Measurements from ENCODE around the gene TWIST2. TPM values are rescaled to one million over a fixed set of nuclear protein-coding genes. Genes with fewer than 3 reads are reported as not detected.

TWIST2 gene
- total RNA-seq, 4 donors from 2014 or later: 37.4 to 51.6 (median 47.4) TPM

DNA sequence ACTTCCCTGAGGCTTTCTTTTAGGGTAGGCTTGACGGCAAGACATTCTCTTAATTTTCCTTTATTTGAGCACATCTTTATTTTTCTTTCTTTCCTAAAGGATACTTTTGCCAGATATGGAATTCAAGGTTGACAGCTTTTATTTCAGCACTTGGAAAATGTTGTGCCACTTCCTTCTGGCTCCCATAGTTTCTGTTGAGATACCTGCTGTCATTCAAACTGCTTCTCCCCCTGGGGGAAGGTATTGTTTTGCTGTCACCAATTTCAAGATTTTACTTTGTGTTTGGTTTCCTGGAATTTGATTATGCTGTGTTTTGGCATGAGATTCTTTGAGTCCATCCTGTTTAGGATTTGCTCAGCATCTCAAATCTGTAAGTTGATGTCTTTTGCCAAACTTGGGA is 39.1 kb upstream of the TWIST2 start:
- Histone ChIP-seq H3K27me3 (no peaks in the 10 kb centered on the region), H3K4me3 (no peak overlapping the region), H3K4me1 (peaks cover 0 to 5% (median 3%) of the 10 kb centered on the region in 4 donors), H3K36me3 (no peaks in the 10 kb centered on the region), H3K9me3 (peaks cover 0 to 21% (median 10%) of the 10 kb centered on the region in 4 donors), H3K27ac (replicated peaks in 1 of 4) (no peak overlapping the region)
- no peak for DNase-seq (ENCODE audit: extremely low spot score)
- WGBS: 85% methylated on average over 1 of the region's 1 CpG
- TF ChIP-seq EP300 (IDR thresholded peaks at IDR 0.05) (no peak), POLR2A (IDR thresholded peaks at IDR 0.05; ENCODE audit: low read depth) (no peak), POLR2AphosphoS5 (IDR thresholded peaks at IDR 0.05) (no peak)
- TF ChIP-seq, protein P1, sequence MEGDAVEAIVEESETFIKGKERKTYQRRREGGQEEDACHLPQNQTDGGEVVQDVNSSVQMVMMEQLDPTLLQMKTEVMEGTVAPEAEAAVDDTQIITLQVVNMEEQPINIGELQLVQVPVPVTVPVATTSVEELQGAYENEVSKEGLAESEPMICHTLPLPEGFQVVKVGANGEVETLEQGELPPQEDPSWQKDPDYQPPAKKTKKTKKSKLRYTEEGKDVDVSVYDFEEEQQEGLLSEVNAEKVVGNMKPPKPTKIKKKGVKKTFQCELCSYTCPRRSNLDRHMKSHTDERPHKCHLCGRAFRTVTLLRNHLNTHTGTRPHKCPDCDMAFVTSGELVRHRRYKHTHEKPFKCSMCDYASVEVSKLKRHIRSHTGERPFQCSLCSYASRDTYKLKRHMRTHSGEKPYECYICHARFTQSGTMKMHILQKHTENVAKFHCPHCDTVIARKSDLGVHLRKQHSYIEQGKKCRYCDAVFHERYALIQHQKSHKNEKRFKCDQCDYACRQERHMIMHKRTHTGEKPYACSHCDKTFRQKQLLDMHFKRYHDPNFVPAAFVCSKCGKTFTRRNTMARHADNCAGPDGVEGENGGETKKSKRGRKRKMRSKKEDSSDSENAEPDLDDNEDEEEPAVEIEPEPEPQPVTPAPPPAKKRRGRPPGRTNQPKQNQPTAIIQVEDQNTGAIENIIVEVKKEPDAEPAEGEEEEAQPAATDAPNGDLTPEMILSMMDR (IDR thresholded peaks at IDR 0.05): no peak
- intact Hi-C loops (cut with DNase I): no loop called here

DNA sequence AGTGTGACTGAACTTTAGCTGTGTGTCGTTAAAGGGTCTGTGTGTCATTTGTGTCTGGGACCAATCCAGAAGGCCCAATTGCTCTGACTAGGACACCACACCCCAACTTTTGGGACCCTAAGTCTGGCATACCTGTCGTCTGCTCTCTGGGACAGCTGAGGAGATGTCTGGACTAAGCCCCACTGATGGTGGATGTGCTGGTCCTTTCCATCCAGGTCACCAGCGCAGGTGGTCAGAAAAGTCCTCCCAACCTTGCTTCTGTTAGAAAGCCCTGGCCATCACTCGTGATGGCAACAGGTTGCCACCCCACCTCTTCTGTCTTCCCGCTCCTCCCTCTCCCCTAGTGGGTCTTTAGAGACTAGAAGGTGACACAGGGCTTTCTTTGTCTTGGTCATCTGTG is 37.6 kb upstream of the TWIST2 start:
- Histone ChIP-seq H3K27ac (replicated peaks in 1 of 4) (no peak overlapping the region), H3K36me3 (no peaks in the 10 kb centered on the region), H3K27me3 (peaks cover 0 to 9% (median 0%) of the 10 kb centered on the region in 4 donors), H3K4me1 (no peaks in the 10 kb centered on the region), H3K9me3 (peaks cover 0 to 21% (median 10%) of the 10 kb centered on the region in 4 donors), H3K4me3 (no peak overlapping the region)
- intact Hi-C loops (cut with DNase I): no loop called here
- DNase-seq (ENCODE audit: extremely low spot score): peak; percentile 75
- 84% methylated on average over 5 of the region's 5 CpGs for WGBS
- TF ChIP-seq, protein P1 (IDR thresholded peaks at IDR 0.05): no peak
- TF ChIP-seq POLR2AphosphoS5 (IDR thresholded peaks at IDR 0.05): no peak
- no peak for TF ChIP-seq EP300 (IDR thresholded peaks at IDR 0.05)
- no peak for TF ChIP-seq POLR2A (IDR thresholded peaks at IDR 0.05; ENCODE audit: low read depth)

DNA sequence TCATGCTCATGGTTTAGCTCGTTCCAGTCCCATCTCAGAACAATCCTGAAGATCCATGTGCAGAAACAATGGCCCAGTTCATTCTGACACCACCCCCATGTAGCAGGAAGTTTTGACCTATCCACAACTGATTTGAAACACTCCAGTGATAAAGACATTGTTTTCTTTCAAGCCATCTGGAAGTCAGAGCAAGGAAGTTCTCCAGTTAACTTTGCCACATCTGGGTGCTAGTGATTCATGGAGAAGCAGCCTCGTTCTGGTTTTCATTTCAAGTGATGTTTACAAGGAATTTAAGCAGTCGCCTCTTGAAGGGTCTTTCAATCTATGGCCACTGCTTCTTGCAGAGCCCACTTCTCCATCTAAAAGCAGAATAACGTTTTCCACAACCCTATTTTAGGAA is 36.6 kb upstream of the TWIST2 start:
- no peak overlapping the region for H3K27ac ChIP-seq (replicated peaks in 1 of 4)
- no peaks in the 10 kb centered on the region for H3K36me3 ChIP-seq
- H3K9me3 ChIP-seq: peaks cover 0 to 21% (median 10%) of the 10 kb centered on the region in 4 donors
- H3K4me3 ChIP-seq: no peak overlapping the region
- DNase-seq (ENCODE audit: extremely low spot score): no peak
- intact Hi-C loops (cut with DNase I): no loop called here
- no peaks in the 10 kb centered on the region for H3K4me1 ChIP-seq
- TF ChIP-seq, protein P1 (IDR thresholded peaks at IDR 0.05): no peak
- WGBS: 66% methylated on average over 4 of the region's 4 CpGs
- peaks cover 0 to 13% (median 0%) of the 10 kb centered on the region in 4 donors for H3K27me3 ChIP-seq

DNA sequence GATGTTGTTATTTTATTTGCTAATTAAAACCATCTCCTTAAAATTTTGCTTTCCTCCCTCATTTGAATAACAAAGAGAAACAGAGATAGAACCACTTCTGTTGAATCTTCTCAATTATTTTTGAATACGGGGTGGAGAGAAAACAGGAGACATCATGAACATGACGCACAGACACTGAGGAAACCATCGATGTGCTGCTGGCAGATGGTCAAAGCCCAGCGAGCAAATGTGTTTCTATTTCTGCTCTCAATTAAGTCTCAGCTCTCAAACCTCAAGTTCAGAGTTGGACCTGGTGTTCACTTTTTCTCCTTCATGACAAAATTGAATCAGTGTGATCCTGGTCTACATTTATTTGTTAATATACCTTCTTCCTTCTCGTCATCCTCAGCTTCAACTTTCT is 36.1 kb upstream of the TWIST2 start:
- DNase-seq (ENCODE audit: extremely low spot score): no peak
- intact Hi-C loops (cut with DNase I): no loop called here
- H3K36me3 ChIP-seq: no peaks in the 10 kb centered on the region
- WGBS: 73% methylated on average over 5 of the region's 5 CpGs
- no peak for TF ChIP-seq EP300 (IDR thresholded peaks at IDR 0.05)
- TF ChIP-seq POLR2AphosphoS5 (IDR thresholded peaks at IDR 0.05): no peak
- TF ChIP-seq, protein P1 (IDR thresholded peaks at IDR 0.05): no peak
- H3K4me3 ChIP-seq: no peak overlapping the region
- no peak overlapping the region for H3K27ac ChIP-seq (replicated peaks in 1 of 4)
- H3K4me1 ChIP-seq: no peaks in the 10 kb centered on the region
- peaks cover 0 to 21% (median 10%) of the 10 kb centered on the region in 4 donors for H3K9me3 ChIP-seq
- H3K27me3 ChIP-seq: peaks cover 0 to 14% (median 0%) of the 10 kb centered on the region in 4 donors

DNA sequence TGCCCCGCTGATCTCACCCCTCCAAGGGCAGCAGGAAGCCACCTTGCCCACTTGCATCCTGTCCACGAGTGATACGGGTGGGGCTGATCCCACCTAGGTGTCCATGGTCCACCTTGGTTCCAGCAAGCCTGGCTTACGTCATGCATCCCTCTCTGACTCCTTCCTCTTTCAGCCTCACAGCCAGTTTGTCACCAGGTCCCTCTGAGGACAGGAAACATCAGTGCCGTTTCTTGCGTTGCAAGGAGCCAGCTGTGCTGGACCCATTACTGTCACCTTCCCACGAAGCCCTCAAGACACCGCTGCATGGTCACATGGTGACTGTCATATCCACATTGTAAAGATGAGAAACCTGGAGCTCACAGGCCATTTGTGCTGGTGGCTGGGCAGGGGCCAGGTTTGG is 34.8 kb upstream of the TWIST2 start:
- no peak for DNase-seq (ENCODE audit: extremely low spot score)
- Histone ChIP-seq H3K9me3 (peaks cover 0 to 21% (median 10%) of the 10 kb centered on the region in 4 donors), H3K36me3 (no peaks in the 10 kb centered on the region), H3K4me3 (no peak overlapping the region), H3K4me1 (no peaks in the 10 kb centered on the region), H3K27me3 (peaks cover 0 to 25% (median 0%) of the 10 kb centered on the region in 4 donors), H3K27ac (replicated peaks in 1 of 4) (no peak overlapping the region)
- 78% methylated on average over 7 of the region's 8 CpGs for WGBS
- TF ChIP-seq EP300 (IDR thresholded peaks at IDR 0.05) (no peak), POLR2AphosphoS5 (IDR thresholded peaks at IDR 0.05) (no peak), POLR2A (IDR thresholded peaks at IDR 0.05; ENCODE audit: low read depth) (no peak)
- TF ChIP-seq, protein P1 (IDR thresholded peaks at IDR 0.05): no peak
- intact Hi-C loops (cut with DNase I): no loop called here

All from esophagus muscularis mucosa (tissue), 4 donors.